GM18861 (cell line): Measurements from ENCODE around the gene ARL6IP6.

Experiments
- ATAC-seq: cut with Tn5 transposase; IDR thresholded peaks from one replicate; pipeline ENCODE4 v1.9.1; 2021; ENCODE audit not compliant: unreplicated experiment

Gene ARL6IP6

GRCh38 chr2:152792974-152793373, 74.6 kb downstream of the ARL6IP6 start:
- no peak for ATAC-seq

DNA sequence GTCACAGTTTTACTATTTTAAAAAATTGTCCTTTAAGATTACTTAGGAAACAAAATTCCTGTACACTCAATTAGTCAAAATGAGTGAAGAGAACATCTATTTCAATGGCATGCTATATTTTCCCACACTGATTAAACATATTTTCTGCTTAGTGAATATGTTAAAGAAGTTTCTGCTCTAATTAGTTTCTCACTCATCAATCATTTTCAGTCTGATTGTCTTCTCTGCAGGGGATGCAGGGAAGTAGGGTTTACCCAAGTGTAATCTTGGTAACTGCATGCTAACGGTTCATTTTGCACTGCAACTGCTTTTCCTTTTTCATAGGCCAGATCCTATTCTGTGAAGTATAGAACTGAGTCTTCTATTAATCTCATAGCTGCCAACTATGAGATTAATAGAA, 78.5 kb downstream of the ARL6IP6 start:
- no peak for ATAC-seq

DNA sequence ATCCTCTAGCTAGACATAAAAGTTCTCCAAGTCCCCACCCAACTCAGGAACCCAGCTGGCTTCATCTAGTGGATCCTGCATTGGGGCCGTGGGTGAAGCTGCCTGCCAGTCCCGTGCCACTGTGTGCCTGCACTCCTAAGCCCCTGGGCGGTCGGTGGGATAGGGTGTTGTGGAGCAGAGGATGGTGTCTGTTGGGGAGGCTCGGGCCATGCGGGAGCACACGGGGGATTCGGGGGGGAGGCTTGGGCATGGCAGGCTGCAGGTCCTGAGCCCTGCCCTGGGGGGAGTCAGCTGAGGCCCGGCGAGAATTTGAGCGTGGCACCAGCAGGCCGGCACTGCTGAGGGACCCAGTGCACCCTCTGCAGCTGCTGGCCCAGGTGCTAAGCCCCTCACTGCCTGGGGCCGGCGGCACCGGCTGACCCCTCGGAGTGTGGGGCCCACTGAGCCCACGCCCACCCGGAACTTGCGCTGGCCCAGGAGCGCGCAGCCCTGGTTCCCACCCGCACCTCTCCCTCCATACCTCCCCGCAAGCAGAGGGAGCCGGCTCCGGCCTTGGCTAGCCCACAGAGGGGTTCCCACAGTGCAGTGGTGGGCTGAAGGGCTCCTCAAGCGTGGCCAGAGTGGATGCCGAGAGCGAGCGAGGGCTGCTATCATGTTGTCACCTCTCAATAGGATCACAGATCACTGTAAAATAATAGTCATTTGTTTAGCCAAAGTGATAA, 86.4 kb downstream of the ARL6IP6 start:
- no peak for ATAC-seq

DNA sequence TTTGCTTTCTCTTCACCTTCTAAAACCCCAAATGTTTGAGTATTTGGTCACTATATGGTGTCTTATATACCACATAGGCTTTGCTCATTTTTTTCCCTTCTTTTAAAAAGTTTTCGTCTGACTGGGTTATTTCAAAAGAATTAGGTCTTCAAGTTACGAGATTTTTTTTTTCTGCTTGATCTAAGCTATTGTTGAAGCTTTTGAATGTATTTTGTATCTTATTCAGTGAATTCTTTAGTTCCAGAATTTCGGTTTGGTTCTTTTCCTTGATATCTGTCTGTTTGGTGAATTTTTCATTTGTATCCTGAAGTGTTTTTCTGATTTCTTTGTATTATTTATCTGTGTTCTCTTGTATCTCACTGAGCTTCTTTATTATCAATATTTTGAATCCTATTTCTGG, 93.5 kb downstream of the ARL6IP6 start:
- ATAC-seq = no peak
